Measurements from ENCODE around the gene XYLB.
"Not testable (repeated sequence)": the region's sequence is repeated elsewhere in the genome, so short reads cannot be mapped to it uniquely, and the experiment has no call there.

The XYLB gene

GRCh38 chr3:38397320-38397719 is 50.7 kb downstream of the XYLB start:
- DNase-seq = no peak

GRCh38 chr3:38401246-38401962 is 54.8 kb downstream of the XYLB start:
- DNase-seq = no peak

- DNase-seq = no peak
These were observed 57.7 kb downstream of the XYLB start for GRCh38 chr3:38404286-38404685.

GRCh38 chr3:38411591-38411990 is 65.0 kb downstream of the XYLB start:
- DNase-seq = no peak

GRCh38 chr3:38420758-38421157 is 74.2 kb downstream of the XYLB start:
- DNase-seq = not testable (repeated sequence)

- no peak for DNase-seq
These were observed 75.2 kb downstream of the XYLB start for GRCh38 chr3:38421679-38422336.

- not testable (repeated sequence) for DNase-seq
These were observed 80.3 kb downstream of the XYLB start for GRCh38 chr3:38426798-38427426.

- DNase-seq = not testable (repeated sequence)
These were observed 86.5 kb downstream of the XYLB start for GRCh38 chr3:38432871-38433658.

- DNase-seq = not testable (repeated sequence)
These were observed 87.1 kb downstream of the XYLB start for GRCh38 chr3:38433661-38434060.

GRCh38 chr3:38438436-38439069 is 92.0 kb downstream of the XYLB start:
- DNase-seq = not testable (repeated sequence)

- DNase-seq = not testable (repeated sequence)
These were observed 96.6 kb downstream of the XYLB start for GRCh38 chr3:38443205-38443604.

GRCh38 chr3:38446085-38446686 is 99.6 kb downstream of the XYLB start:
- no peak for DNase-seq

- no peak for DNase-seq
These were observed 100.2 kb downstream of the XYLB start for GRCh38 chr3:38446812-38447211.

- no peak for DNase-seq
These were observed 104.3 kb downstream of the XYLB start for GRCh38 chr3:38450853-38451252.

GRCh38 chr3:38453075-38453912 is 106.7 kb downstream of the XYLB start, which contains the start of gene ACVR2B:
TSS of gene ACVR2B (plus strand) at chr3:38453890. CDS start at chr3:38454323, 433 bp downstream.
- peak; percentile 70 for DNase-seq

- DNase-seq = no peak
These were observed 107.3 kb downstream of the XYLB start for GRCh38 chr3:38453913-38454177.

GRCh38 chr3:38454178-38454883 is 107.7 kb downstream of the XYLB start:
- no peak for DNase-seq

GRCh38 chr3:38454884-38455638 is 108.5 kb downstream of the XYLB start:
- peak; percentile 33 for DNase-seq

GRCh38 chr3:38455639-38456430 is 109.2 kb downstream of the XYLB start:
- DNase-seq = no peak

Measured in stimulated activated CD4-positive, alpha-beta T cell treated with anti-CD3 and anti-CD28 coated beads, Interleukin-4, amount 100 ng/mL, for 24 hours (primary cell).